Sigmoid colon (tissue), 4 donors: ENCODE results near the gene ATXN2.
A peak's percentile ranks its signal among the peaks of the same experiment; 100 is the strongest.

Experiments
- CTCF ChIP-seq, 4 experiments: fragments of 450-650 bp in 3 of 4; fragments of 200-600 bp in 1 of 4; IDR thresholded peaks; one replicate each; pipeline ENCODE4 v1.5.1; 2016 to 2019; ENCODE audit warnings: antibody characterized with exemption in 4 of 4, mild to moderate bottlenecking in 3 of 4, moderate library complexity in 2 of 4
- EP300 ChIP-seq, 4 donors: sonication (generic); formaldehyde crosslinking; IDR thresholded peaks; one replicate each; pipeline ENCODE4 v1.6.1; 2017; ENCODE audit warnings: antibody characterized with exemption in 4 of 4
- POLR2AphosphoS5 ChIP-seq, 4 donors: sonication (generic); formaldehyde crosslinking; IDR thresholded peaks; one replicate each; pipeline ENCODE4 v1.6.1; 2017; ENCODE audit warnings: antibody characterized with exemption in 4 of 4

GRCh38 chr12:111405149-111405858, 193.8 kb downstream of the ATXN2 start:
- TF ChIP-seq EP300 (IDR thresholded peaks at IDR 0.05) (no peak), CTCF (IDR thresholded peaks at IDR 0.05) (peak in 3 of 4 experiments; percentile 17 to 42 (median 35)), POLR2AphosphoS5 (IDR thresholded peaks at IDR 0.05) (peak in 3 of 4 donors; percentile 33 to 64 (median 33))
